Uterus (tissue), 4 donors: ENCODE measurements around the gene PNPLA6. TPM values are rescaled to one million over a fixed set of nuclear protein-coding genes. Genes with fewer than 3 reads are reported as not detected.

Experiments
- DNase-seq, 2 donors: peaks; one replicate each; pipeline ENCODE4 v3.0.0-alpha.2; 2019 to 2020
- H3K27ac ChIP-seq, 2 donors: fragments of 200-600 bp; sonication (generic); 1 replicate in 1 of 2; 2 replicates in 1 of 2; pipeline ENCODE4 v1.5.1; 2016 to 2018
- H3K27me3 ChIP-seq, 2 donors: fragments of 200-600 bp; sonication (generic); one replicate each; pipeline ENCODE4 v1.5.1; 2018 to 2019; ENCODE audit warnings: control low read depth in 1 of 2
- H3K36me3 ChIP-seq, 2 donors: fragments of 200-600 bp; sonication (generic); one replicate each; pipeline ENCODE4 v1.5.1; 2019; ENCODE audit warnings: control low read depth in 1 of 2
- H3K4me1 ChIP-seq, 2 donors: fragments of 200-600 bp; sonication (generic); one replicate each; pipeline ENCODE4 v1.5.1; 2018 to 2019; ENCODE audit warnings: control low read depth in 1 of 2
- H3K4me3 ChIP-seq, 2 donors: fragments of 200-600 bp; sonication (generic); 1 replicate in 1 of 2; 2 replicates in 1 of 2; pipeline ENCODE4 v1.5.1; 2018 to 2019; ENCODE audit warnings: mild to moderate bottlenecking in 1 of 2
- H3K9me3 ChIP-seq, 2 donors: fragments of 200-600 bp; sonication (generic); one replicate each; pipeline ENCODE4 v1.5.1; 2019; ENCODE audit warnings: control low read depth in 1 of 2
- CTCF ChIP-seq, 4 experiments: fragments of 200-600 bp in 2 of 4; fragments of 450-650 bp in 2 of 4; sonication (generic) in 2 of 4; IDR thresholded peaks; one replicate each; pipeline ENCODE4 v1.5.1; 2016 to 2019; ENCODE audit warnings: antibody characterized with exemption in 4 of 4, mild to moderate bottlenecking in 2 of 4, moderate library complexity in 1 of 4
- POLR2A ChIP-seq, 2 donors: fragments of 450-650 bp; IDR thresholded peaks; one replicate each; pipeline ENCODE4 v1.6.1; 2016; ENCODE audit warnings: antibody characterized with exemption in 2 of 2, mild to moderate bottlenecking in 1 of 2, moderate library complexity in 1 of 2
- intact Hi-C: fragments of 100-400 bp; cut with DNase I; formaldehyde crosslinking; loops from one replicate; pipeline ENCODE4 v1.15.1; 2023; ENCODE audit warnings: low total_unique reads
- total RNA-seq, 4 donors: library from RNA; depleted of rRNA in 3 of 4; stranded (reverse); fragments of >200 nt in 3 of 4; gene quantifications; one replicate each; pipeline versions ENCODE4 v1.1.0 to v1.2.4, GENCODE V29; 2014 to 2023
- donor health status: DM: yes; HTN: yes; CAD: no.

Gene PNPLA6
- total RNA-seq, 4 donors from 2014 or later = 26.4 to 113 (median 40.4) TPM

DNA sequence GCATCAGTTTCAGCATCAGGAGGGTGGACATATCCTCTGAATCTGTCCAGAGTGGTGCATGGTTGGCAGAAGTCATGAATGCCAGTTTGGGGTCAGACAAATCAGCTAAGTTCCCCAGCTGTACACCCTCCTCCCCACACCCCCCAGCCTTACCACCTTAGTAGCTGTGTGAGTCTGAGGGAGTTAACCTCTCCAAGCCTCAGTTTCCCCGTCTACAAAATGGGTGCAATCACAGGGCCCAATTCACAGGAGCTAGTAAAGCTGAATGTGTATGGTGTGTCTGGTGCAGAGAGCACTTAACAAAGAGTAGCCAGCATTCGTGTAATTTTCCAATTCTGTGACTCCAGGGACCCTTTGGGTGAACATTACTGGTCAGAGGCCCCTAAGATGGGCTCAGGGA is 33.0 kb upstream of the PNPLA6 start:
- no peaks in the 10 kb centered on the region for H3K27me3 ChIP-seq
- DNase-seq = no peak
- TF ChIP-seq CTCF (IDR thresholded peaks at IDR 0.05) = no peak
- H3K27ac ChIP-seq = no peak overlapping the region
- H3K9me3 ChIP-seq = no peaks in the 10 kb centered on the region
- no peaks in the 10 kb centered on the region for H3K36me3 ChIP-seq
- peaks cover 0 to 8% of the 10 kb centered on the region in 2 donors for H3K4me1 ChIP-seq
- intact Hi-C loops = no loop called here
- H3K4me3 ChIP-seq = no peak overlapping the region

DNA sequence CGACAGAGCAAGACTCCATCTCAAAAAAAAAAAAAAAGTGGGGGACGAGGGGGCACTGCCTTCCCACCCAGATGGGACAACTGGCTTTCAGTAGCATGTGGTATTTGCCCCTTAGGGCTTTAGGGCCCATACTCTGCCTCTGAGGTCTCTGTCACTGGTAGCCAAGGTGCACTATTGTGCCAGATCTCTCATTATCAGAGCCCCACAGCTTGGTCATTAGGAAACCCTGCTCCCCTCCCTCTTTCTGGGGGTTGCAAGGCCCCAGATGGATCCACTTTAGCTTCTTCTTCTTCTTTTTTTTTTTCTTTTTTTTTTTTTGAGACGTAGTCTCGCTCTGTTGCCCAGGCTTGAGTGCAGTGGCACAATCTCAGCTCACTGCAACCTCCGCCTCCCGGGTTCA is 30.8 kb upstream of the PNPLA6 start:
- no peak for TF ChIP-seq CTCF (IDR thresholded peaks at IDR 0.05)
- no peak for TF ChIP-seq POLR2A (IDR thresholded peaks at IDR 0.05)
- Histone ChIP-seq H3K27me3 (no peaks in the 10 kb centered on the region), H3K4me1 (peaks cover 0 to 8% of the 10 kb centered on the region in 2 donors), H3K9me3 (no peaks in the 10 kb centered on the region), H3K4me3 (no peak overlapping the region), H3K27ac (no peak overlapping the region), H3K36me3 (no peaks in the 10 kb centered on the region)
- intact Hi-C loops = no loop called here
- no peak for DNase-seq

DNA sequence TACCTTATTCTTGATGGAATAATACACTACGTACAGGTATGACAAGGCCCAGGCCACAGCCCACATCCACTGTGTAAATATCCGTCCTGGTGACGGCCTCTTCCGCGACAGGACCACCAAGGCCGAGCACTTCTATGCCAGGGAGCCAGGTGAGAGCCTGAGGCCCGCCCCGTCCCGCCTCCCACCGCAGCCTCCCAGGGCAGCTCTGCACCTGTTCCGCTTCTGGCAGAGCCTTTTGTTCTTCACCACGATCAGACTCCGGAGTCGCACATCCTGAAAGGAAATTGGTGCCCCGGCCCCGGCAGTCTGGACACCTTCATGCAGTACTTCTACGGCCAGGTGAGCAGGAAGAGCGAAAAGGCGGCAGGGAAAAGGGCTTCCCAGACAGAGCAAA is 30.2 kb upstream of the PNPLA6 start:
- Histone ChIP-seq H3K4me1 (peaks cover 0 to 8% of the 10 kb centered on the region in 2 donors), H3K36me3 (no peaks in the 10 kb centered on the region), H3K27ac (no peak overlapping the region), H3K9me3 (no peaks in the 10 kb centered on the region), H3K4me3 (no peak overlapping the region), H3K27me3 (no peaks in the 10 kb centered on the region)
- TF ChIP-seq CTCF (IDR thresholded peaks at IDR 0.05) (no peak), POLR2A (IDR thresholded peaks at IDR 0.05) (no peak)
- intact Hi-C loops = no loop called here
- DNase-seq = no peak

DNA sequence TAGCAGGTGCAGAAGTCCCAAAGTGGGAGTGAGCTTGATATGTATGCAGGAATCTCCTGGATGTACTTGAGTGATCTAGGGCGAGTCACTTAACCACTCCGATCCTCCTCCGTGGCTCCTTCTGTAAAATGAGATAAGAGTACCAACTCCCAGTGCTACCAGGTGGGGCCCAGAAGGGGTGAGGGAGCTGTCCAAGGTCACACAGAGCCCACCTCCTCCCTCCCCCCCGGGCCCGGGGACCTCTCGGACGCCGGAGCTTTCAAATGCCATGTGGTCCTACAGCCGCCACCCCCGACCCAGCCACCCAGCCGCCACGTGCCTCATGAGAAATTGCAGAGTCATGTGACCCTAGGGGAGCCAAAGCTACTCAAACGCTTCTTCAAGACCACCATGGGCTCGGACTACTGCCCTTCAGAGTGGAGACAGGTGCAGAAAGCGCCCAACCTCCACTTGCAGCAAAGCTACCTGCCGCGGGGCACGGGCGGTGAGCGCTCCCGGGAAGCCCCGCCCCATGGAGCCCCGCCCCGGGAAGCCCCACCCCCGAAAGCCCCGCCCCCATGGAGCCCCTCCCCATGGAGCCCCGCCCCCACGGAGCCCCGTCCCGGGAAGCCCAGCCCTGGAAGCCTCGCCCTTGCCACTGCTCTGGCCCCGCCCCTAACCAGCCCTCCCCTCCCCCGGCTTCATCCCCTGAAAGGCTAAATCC is 29.7 kb upstream of the PNPLA6 start:
- Histone ChIP-seq H3K4me3 (no peak overlapping the region), H3K36me3 (no peaks in the 10 kb centered on the region), H3K27ac (no peak overlapping the region), H3K27me3 (no peaks in the 10 kb centered on the region), H3K9me3 (no peaks in the 10 kb centered on the region), H3K4me1 (peaks cover 0 to 4% of the 10 kb centered on the region in 2 donors)
- intact Hi-C loops = no loop called here
- DNase-seq = no peak
- TF ChIP-seq CTCF (IDR thresholded peaks at IDR 0.05) = no peak

DNA sequence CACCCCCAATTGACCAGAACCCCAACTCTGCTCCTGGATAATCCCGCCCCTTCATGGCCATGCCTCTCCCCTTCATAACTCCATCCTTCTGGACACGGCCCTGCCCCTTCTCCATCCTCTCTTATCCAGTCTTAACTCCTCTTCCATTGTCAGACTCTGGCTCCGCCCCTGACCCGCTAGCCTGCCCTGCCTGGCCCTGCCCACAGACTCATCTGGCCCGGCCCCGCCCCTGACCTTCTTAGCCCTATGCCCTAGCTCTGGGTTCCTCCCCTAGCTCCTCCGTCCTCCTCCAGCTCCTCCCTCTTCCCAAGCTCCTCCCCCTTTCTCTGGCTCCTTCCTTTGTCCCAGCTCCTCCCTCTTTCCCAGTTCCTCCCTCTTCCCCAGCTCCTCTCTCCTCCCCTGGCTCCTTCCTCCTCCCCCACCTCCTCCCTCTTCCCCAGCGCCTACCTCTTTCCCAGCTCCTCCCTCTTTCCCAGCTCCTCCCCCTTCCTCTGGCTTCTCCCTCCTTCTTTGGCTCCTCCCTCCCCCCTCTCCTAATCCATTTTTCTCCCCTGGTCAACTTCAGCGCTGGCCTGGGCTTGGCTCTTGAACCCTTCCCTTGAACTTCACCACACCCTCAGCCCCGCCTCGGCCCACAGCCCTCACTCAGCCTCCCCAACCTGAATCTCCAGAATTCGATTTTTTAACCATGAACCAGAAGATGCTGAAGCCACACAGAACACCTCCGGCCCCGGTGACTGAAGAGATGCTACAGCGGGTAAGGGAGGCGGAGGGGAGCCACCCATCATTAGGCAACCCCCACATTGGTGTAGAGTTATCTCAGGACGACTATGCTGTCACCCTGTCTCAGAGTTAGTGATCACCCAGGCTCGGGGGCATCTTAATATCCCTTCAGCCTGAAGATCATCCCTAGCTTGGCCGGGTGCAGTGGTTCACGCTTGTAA is 28.9 kb upstream of the PNPLA6 start:
- peak in 1 of 2 donors; percentile 42 for DNase-seq
- no peak overlapping the region for H3K27ac ChIP-seq
- no peaks in the 10 kb centered on the region for H3K4me1 ChIP-seq
- intact Hi-C loops = no loop called here
- no peak for TF ChIP-seq CTCF (IDR thresholded peaks at IDR 0.05)
- no peaks in the 10 kb centered on the region for H3K27me3 ChIP-seq
- no peaks in the 10 kb centered on the region for H3K9me3 ChIP-seq
- H3K36me3 ChIP-seq = no peaks in the 10 kb centered on the region
- no peak overlapping the region for H3K4me3 ChIP-seq
